RWPE1 (cell line): Measurements from ENCODE around the gene MRPL23.

Source experiments
- CTCF ChIA-PET: fragments of 350-600 bp; sonication (Branson Sonifier 250); formaldehyde crosslinking; extraction: SDS; loops from one replicate; lab custom pipeline; 2021; lab: Yijun Ruan, JAX
- POLR2A ChIA-PET: fragments of 400-600 bp; formaldehyde crosslinking; extraction: SDS; loops from one replicate; lab custom pipeline; 2020; ENCODE audit warnings: antibody characterized with exemption; ENCODE audit not compliant: low non-redundant PET; lab: Yijun Ruan, JAX
- DNase-seq: peaks from one replicate; pipeline ENCODE4 v3.0.0; 2012; ENCODE audit warnings: low spot score
- H3K27ac ChIP-seq: fragments of 450-650 bp; 2 replicates; pipeline ENCODE4 v1.5.1; 2017
- TF ChIP-seq, protein P1 (sequence below): fragments of 450-650 bp; conservative IDR thresholded peaks from 2 replicates; pipeline ENCODE4 v1.5.1; 2017; ENCODE audit warnings: low read depth, mild to moderate bottlenecking

Gene MRPL23

DNA sequence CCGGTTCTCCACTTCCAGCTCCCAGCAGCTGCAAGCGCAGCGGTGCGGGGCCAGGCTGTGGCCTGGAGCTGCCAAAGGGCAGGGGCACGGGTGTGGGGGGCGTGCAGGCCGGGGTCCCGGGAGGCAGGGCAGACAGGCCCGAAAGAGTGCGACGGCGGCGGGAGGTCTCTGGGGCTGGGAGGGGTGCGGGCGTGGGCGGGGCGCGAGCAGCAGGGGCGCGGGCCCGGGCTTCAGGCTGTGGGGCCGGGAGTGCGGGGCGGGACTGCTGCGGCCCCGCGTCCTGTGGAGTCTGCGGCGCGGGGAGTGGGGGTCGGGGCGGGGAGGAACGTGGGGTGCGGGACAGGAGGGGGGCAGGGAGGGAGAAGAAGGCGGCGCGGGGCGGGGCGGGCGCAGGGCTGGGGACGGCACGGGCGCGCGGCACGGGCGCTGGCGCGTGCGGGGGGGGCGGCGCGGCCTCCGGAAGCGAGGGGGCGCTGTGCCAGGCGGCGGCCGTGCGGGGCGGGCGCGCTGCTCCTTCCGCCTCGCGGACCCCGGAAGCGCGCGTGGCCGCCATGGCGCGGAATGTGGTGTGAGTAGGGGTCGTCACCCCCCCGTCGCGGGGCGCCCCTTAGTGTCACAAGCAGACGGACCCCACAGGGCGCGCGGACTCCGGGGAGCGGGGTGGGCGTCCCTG, at the start of gene MRPL23:
MRPL23 (plus strand) TSS at position 521 of the 673 bp plus-strand sequence; CDS start at position 552, 31 bp downstream.
- TF ChIP-seq, protein P1, sequence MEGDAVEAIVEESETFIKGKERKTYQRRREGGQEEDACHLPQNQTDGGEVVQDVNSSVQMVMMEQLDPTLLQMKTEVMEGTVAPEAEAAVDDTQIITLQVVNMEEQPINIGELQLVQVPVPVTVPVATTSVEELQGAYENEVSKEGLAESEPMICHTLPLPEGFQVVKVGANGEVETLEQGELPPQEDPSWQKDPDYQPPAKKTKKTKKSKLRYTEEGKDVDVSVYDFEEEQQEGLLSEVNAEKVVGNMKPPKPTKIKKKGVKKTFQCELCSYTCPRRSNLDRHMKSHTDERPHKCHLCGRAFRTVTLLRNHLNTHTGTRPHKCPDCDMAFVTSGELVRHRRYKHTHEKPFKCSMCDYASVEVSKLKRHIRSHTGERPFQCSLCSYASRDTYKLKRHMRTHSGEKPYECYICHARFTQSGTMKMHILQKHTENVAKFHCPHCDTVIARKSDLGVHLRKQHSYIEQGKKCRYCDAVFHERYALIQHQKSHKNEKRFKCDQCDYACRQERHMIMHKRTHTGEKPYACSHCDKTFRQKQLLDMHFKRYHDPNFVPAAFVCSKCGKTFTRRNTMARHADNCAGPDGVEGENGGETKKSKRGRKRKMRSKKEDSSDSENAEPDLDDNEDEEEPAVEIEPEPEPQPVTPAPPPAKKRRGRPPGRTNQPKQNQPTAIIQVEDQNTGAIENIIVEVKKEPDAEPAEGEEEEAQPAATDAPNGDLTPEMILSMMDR: no peak
- no peak within 1 kb of the TSS for H3K27ac ChIP-seq
- ChIA-PET CTCF (interaction anchor here (0.8 to 2.5 kb wide), 4 partner anchors 21 to 253 kb away, joined by 3 to 16 read pairs (median 6); no protein-coding TSS in a partner anchor), POLR2A (no interaction called here)
- no peak for DNase-seq

DNA sequence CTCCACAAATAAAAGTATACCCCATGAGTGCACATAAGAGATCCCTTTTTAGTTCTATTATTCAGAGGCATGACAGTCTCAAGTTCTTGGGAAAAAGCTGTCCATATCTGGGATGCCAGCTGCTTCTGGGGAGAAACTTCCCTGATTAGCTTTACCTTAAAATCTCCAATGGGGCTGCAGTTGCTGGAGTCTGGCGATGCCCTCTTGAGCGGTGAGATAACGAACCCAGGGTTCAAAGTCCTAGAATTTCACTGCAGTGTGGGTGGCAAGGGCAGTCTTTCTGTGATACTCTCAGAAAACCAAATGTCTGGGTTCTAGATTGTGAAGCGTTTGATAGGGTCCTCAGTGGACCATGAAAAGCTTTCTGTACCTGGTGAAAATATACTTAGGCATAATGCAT, 48.0 kb upstream of the MRPL23 start:
- no peak overlapping the region for H3K27ac ChIP-seq
- TF ChIP-seq, protein P1: no peak
- no peak for DNase-seq
- ChIA-PET POLR2A (no interaction called here), CTCF (interaction anchor here (0.6 to 1.6 kb wide), 3 partner anchors 9 to 87 kb away, joined by 3 to 6 read pairs (median 4); no protein-coding TSS in a partner anchor)

DNA sequence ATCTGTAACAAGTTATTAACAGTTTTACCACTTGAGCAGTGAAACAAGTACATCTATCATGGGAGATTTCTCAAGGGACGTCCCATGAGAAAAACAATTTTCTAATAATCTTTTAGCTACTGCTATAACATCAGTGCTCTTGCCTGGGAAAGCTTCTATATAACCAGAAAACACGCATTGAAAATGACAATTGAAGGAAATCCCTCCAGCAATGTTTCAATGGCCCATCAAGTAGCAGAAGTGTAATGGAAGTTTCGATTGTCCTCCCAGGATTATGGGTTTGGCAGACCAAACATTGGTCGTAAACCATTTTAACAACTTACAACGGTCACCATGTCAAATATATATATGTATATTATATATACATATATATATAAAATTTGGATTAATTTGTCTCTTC, 47.4 kb upstream of the MRPL23 start:
- POLR2A ChIA-PET: no interaction called here
- TF ChIP-seq, protein P1: no peak
- H3K27ac ChIP-seq: no peak overlapping the region
- no peak for DNase-seq
- CTCF ChIA-PET: interaction anchor here (0.9 to 1.6 kb wide), 2 partner anchors 8 to 17 kb away, joined by 4 to 6 read pairs; no protein-coding TSS in a partner anchor

DNA sequence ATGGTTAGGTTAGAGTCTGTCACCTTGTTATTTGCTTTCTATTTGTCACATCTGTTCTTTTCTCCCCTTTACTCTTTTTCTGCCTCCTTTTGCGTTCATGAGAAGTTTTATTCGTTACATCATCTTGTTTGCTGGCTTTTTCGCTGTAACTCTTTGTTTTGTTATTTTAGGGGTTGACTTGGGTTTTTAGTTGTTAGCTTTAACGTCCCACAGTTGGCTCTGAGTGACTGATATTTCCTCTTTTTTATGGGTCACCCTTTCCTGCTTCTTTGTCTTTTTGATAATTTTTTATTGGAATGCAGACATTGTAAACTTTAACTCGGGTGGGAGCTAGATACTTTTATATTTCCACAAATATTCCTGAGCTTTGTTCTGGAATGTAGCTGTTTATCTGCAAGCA, 41.0 kb upstream of the MRPL23 start:
- ChIA-PET POLR2A (no interaction called here), CTCF (interaction anchor here (0.6 kb wide), 2 partner anchors 15 to 254 kb away, joined by 3 read pairs; no protein-coding TSS in a partner anchor)
- no peak overlapping the region for H3K27ac ChIP-seq
- DNase-seq: no peak
- TF ChIP-seq, protein P1: no peak

DNA sequence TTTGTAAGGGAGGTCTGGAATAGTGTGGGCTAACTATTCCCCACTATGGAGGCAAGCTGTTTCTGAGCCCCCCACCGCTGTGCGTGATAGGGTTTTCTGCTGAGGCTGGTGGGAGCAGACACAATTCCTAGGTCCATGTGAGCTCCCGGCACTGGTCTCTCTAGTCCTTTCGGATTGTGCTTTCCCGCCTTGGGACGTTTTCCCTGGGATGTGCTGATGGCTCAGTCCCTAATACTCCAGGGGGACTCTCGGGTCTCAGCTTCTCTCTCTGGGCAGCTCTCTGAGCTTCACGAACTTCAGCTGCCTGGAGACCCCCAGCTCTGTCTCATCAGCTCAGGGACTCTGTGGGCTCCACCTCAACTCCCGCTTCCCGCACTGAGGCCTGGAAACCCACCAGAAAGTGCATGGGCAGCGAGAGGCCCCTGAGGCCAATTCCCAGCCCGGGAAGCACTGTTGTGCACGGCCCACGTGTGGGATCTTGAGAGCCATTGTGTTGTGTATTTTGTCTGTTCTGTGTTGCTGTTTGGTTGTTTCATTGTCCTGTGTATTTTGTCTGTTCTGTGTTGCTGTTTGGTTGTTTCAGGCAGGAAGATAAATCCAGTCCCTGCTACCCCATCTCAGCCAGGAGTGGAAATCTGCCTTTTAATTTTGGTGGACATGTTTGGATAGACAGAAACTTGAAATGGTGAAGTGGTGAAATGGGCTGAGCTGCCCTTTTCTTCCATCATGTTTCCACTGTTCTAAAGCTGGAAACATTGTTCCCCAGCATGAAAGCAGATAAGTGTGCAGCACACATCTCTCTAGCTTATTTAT, 40.3 kb upstream of the MRPL23 start:
- CTCF ChIA-PET: interaction anchor here (0.6 kb wide), 2 partner anchors 15 to 254 kb away, joined by 3 read pairs; no protein-coding TSS in a partner anchor
- POLR2A ChIA-PET: no interaction called here
- TF ChIP-seq, protein P1: no peak
- DNase-seq: no peak
- H3K27ac ChIP-seq: no peak overlapping the region

DNA sequence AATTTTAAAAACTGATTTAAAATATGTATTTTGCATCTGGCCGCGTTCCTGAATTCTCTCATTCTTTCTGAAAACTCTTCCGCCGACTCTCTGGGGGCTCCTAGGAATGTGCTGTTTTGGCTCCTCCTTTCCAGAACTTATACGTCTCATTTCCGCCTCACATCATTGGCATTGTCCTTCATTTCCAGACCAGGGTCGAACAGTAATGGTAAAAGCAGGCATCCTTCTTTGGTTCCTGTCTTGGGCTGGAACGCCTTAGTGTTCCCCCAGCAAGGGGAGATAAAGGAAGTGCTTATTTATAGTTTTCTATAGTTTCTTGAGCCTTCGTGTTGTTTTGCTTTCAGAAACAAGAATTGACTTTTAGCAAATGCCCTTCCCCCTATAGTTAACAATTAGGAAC, 38.5 kb upstream of the MRPL23 start:
- no peak for DNase-seq
- CTCF ChIA-PET: interaction anchor here (0.6 to 0.8 kb wide), 2 partner anchors 9 to 227 kb away, joined by 3 to 4 read pairs; no protein-coding TSS in a partner anchor

More for the DNA sequence above, 38.5 kb upstream of the MRPL23 start:
- POLR2A ChIA-PET: no interaction called here
- TF ChIP-seq, protein P1: no peak
- no peak overlapping the region for H3K27ac ChIP-seq
